Non-pigmented ciliary epithelial cell (primary cell): Measurements from ENCODE around the gene PCNP.
"Not testable (repeated sequence)": the region's sequence is repeated elsewhere in the genome, so short reads cannot be mapped to it uniquely, and the experiment has no call there.

Experiments used
- DNase-seq: peaks from one replicate; pipeline ENCODE4 v3.0.0-alpha.2; 2010; ENCODE audit warnings: low read depth

Gene PCNP

GRCh38 chr3:101633186-101633585 lies 59.2 kb downstream of the PCNP start:
- no peak for DNase-seq

GRCh38 chr3:101634591-101635196 lies 60.7 kb downstream of the PCNP start:
- no peak for DNase-seq

GRCh38 chr3:101635345-101635744 lies 61.4 kb downstream of the PCNP start:
- no peak for DNase-seq

GRCh38 chr3:101635954-101636798 lies 62.2 kb downstream of the PCNP start:
- DNase-seq = no peak

GRCh38 chr3:101637451-101637850 lies 63.5 kb downstream of the PCNP start:
- no peak for DNase-seq

GRCh38 chr3:101638261-101638745 lies 64.3 kb downstream of the PCNP start:
- no peak for DNase-seq

GRCh38 chr3:101639280-101639963 lies 65.4 kb downstream of the PCNP start:
- no peak for DNase-seq

GRCh38 chr3:101640256-101640655 lies 66.3 kb downstream of the PCNP start:
- DNase-seq = no peak

GRCh38 chr3:101641397-101642115 lies 67.6 kb downstream of the PCNP start:
- DNase-seq = not testable (repeated sequence)

- DNase-seq = no peak
Observed at GRCh38 chr3:101642441-101642840, 68.5 kb downstream of the PCNP start.

- no peak for DNase-seq
Observed at GRCh38 chr3:101643009-101643844, 69.2 kb downstream of the PCNP start.
